Osteocyte (in vitro differentiated cells): ENCODE data around the gene ZNF576. TPM values are rescaled to one million over a fixed set of nuclear protein-coding genes. Genes with fewer than 3 reads are reported as not detected.
"Not testable (repeated sequence)": the region's sequence is repeated elsewhere in the genome, so short reads cannot be mapped to it uniquely, and the experiment has no call there.

Experiments used
- DNase-seq: peaks from one replicate; pipeline ENCODE4 v3.0.0; 2021; ENCODE audit warnings: mixed read lengths; ENCODE audit not compliant: unreplicated experiment; ENCODE audit errors: extremely low spot score
- H3K27ac Mint-ChIP-seq: one replicate; pipeline ENCODE4 v1.8.0; 2021; ENCODE audit warnings: mild to moderate bottlenecking, mixed read lengths; ENCODE audit not compliant: unreplicated experiment
- H3K27me3 Mint-ChIP-seq: one replicate; pipeline ENCODE4 v1.8.0; 2021; ENCODE audit warnings: mixed read lengths; ENCODE audit not compliant: unreplicated experiment
- H3K36me3 Mint-ChIP-seq: one replicate; pipeline ENCODE4 v1.8.0; 2021; ENCODE audit warnings: mixed read lengths; ENCODE audit not compliant: unreplicated experiment
- H3K4me1 Mint-ChIP-seq: one replicate; pipeline ENCODE4 v1.8.0; 2021; ENCODE audit warnings: mixed read lengths; ENCODE audit not compliant: unreplicated experiment
- H3K4me3 Mint-ChIP-seq: one replicate; pipeline ENCODE4 v1.8.0; 2021; ENCODE audit warnings: mild to moderate bottlenecking, moderate library complexity, mixed read lengths; ENCODE audit not compliant: unreplicated experiment
- H3K9me3 Mint-ChIP-seq: one replicate; pipeline ENCODE4 v1.8.0; 2021; ENCODE audit warnings: mixed read lengths; ENCODE audit not compliant: unreplicated experiment
- total RNA-seq: library from RNA; stranded (reverse); gene quantifications from 2 replicates; pipeline ENCODE4 v1.2.1, GENCODE V29; 2021
- TF ChIP-seq, protein P1 (sequence below): fragments of 200-600 bp; sonication (generic); IDR thresholded peaks from 2 replicates; pipeline ENCODE4 v1.5.0; 2021; ENCODE audit warnings: antibody characterized with exemption, mild to moderate bottlenecking, moderate library complexity

Gene ZNF576
- total RNA-seq, 1 donor from 2014 or later, result 13.2 TPM

DNA sequence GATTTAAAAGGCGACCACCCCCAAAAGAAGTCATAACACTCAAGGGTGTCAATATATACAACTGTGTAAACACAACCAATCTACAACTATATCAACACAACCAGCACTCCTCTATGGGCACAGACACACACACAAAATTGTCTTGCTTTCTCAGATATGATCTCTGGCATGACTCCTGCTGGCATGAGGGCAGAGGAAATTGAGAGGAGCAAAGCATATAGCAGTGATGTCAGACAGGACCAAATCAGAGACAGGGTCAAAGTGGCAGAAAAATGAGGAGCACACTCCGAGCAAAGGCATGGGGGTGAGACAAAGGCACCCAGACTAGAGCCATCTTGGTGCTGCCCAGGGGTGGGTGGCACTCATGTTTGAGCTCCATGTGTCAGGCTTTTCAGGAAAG lies 10.0 kb upstream of the ZNF576 start:
- no peaks in the 10 kb centered on the region for H3K9me3 Mint-ChIP-seq
- H3K27ac Mint-ChIP-seq, result no peak overlapping the region
- no peaks in the 10 kb centered on the region for H3K27me3 Mint-ChIP-seq
- peaks cover 2% of the 10 kb centered on the region for H3K4me1 Mint-ChIP-seq
- peaks cover 22% of the 10 kb centered on the region for H3K36me3 Mint-ChIP-seq
- H3K4me3 Mint-ChIP-seq, result no peak overlapping the region
- DNase-seq, result no peak
- TF ChIP-seq, protein P1, sequence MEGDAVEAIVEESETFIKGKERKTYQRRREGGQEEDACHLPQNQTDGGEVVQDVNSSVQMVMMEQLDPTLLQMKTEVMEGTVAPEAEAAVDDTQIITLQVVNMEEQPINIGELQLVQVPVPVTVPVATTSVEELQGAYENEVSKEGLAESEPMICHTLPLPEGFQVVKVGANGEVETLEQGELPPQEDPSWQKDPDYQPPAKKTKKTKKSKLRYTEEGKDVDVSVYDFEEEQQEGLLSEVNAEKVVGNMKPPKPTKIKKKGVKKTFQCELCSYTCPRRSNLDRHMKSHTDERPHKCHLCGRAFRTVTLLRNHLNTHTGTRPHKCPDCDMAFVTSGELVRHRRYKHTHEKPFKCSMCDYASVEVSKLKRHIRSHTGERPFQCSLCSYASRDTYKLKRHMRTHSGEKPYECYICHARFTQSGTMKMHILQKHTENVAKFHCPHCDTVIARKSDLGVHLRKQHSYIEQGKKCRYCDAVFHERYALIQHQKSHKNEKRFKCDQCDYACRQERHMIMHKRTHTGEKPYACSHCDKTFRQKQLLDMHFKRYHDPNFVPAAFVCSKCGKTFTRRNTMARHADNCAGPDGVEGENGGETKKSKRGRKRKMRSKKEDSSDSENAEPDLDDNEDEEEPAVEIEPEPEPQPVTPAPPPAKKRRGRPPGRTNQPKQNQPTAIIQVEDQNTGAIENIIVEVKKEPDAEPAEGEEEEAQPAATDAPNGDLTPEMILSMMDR, result no peak

DNA sequence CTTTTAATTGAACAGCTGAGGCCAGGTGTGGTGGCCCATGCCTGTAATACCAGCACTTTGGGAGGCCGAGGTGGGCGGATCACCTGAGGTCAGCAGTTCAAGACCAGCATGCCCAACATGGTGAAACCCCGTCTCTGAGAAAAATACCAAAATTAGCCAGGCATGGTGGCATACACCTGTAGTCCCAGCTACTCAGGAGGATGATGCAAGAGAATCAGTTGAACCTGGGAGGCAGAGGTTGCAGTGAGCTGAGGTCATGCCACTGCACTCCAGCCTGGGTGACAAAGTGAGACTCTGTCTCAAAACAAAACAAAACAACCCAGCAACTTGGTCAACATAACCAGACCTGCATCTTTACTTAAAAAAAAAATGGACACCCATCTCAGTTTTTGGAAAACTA lies 9.4 kb upstream of the ZNF576 start:
- H3K27me3 Mint-ChIP-seq, H3K4me1 Mint-ChIP-seq, DNase-seq, H3K27ac Mint-ChIP-seq, H3K9me3 Mint-ChIP-seq, H3K4me3 Mint-ChIP-seq: not testable (repeated sequence)
- H3K36me3 Mint-ChIP-seq, result peaks cover 22% of the 10 kb centered on the region

GRCh38 chr19:43589277-43589676 lies 7.1 kb upstream of the ZNF576 start:
- Mint-ChIP-seq H3K9me3 (no peaks in the 10 kb centered on the region), H3K4me3 (no peak overlapping the region), H3K27ac (no peak overlapping the region), H3K36me3 (peaks cover 32% of the 10 kb centered on the region), H3K27me3 (no peaks in the 10 kb centered on the region), H3K4me1 (peaks cover 11% of the 10 kb centered on the region)
- no peak for DNase-seq
- TF ChIP-seq, protein P1, result no peak

DNA sequence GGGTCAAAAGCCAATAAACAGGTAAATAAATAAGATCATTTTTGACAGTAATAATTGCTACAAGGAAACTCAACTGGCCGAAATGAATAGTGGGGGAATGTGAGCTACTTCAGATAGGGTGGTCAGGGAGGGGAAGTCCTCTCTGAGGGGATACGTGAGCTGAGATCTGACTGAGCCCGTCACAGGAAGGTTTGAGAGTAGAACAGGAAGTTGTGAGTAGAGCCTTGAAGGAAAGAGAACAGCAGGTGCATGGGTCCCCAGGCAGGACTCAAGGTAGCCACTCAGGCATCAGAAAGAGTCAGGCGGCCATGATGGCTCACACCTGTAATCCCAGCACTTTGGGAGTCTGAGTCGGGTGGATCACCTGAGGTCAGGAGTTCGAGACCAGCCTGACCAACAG lies 6.7 kb upstream of the ZNF576 start:
- Mint-ChIP-seq H3K4me1 (peaks cover 12% of the 10 kb centered on the region), H3K4me3 (no peak overlapping the region), H3K36me3 (peaks cover 32% of the 10 kb centered on the region), H3K27me3 (no peaks in the 10 kb centered on the region), H3K9me3 (no peaks in the 10 kb centered on the region), H3K27ac (no peak overlapping the region)
- TF ChIP-seq, protein P1, result no peak
- DNase-seq, result no peak

- Mint-ChIP-seq H3K27me3 (no peaks in the 10 kb centered on the region), H3K27ac (no peak overlapping the region), H3K4me1 (peaks cover 23% of the 10 kb centered on the region), H3K36me3 (peaks cover 22% of the 10 kb centered on the region), H3K4me3 (no peak overlapping the region), H3K9me3 (no peaks in the 10 kb centered on the region)
- no peak for DNase-seq
- TF ChIP-seq, protein P1, result no peak
Observed at GRCh38 chr19:43591904-43592772, 4.3 kb upstream of the ZNF576 start.
